ENCODE measurements around the gene TRIM32.
A peak's percentile ranks its signal among the peaks of the same experiment; 100 is the strongest.

TRIM32 gene, protein sequence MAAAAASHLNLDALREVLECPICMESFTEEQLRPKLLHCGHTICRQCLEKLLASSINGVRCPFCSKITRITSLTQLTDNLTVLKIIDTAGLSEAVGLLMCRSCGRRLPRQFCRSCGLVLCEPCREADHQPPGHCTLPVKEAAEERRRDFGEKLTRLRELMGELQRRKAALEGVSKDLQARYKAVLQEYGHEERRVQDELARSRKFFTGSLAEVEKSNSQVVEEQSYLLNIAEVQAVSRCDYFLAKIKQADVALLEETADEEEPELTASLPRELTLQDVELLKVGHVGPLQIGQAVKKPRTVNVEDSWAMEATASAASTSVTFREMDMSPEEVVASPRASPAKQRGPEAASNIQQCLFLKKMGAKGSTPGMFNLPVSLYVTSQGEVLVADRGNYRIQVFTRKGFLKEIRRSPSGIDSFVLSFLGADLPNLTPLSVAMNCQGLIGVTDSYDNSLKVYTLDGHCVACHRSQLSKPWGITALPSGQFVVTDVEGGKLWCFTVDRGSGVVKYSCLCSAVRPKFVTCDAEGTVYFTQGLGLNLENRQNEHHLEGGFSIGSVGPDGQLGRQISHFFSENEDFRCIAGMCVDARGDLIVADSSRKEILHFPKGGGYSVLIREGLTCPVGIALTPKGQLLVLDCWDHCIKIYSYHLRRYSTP

DNA sequence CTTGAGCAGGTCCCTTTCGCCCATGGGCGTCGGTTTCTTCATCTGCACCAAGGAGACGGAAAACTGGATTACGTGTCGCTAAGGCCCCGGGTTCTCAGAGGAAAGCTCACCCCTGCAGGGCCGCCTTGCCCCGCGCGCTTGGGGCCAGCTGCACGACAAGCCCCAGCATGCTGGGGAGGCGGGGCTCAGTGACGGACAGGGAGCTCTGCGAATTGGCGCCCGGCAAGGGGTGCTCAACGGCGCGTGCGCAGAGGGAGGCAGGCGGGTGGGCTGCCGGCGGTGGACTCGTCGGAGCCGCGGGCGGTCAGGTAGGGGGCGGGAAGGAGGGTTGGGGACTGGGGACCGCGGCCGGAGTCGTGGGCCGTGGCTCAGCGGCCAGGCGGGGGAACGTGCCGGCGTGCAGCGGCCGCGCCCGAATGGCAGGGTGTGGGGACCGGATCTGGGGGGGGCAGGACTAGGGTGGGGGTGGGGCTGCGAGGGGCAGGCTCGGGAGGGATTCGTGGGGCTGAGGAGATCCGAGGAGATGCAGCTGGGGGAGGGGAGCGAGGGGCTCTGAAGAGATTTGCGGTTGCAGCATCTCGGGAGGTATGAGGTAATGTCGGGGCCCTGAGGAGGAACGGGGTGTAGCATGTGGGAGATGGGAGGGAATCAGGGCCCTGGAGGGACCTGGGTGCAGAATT lies at the start of gene TRIM32:
TSS of gene TRIM32 (plus strand) at position 232 of the 680 bp plus-strand sequence. CDS start 10,438 bp downstream, outside the sequence.
- Histone ChIP-seq H3K27me3 (ENCODE audit: control insufficient read depth in 1 of 2, insufficient read depth in 2 of 2, low read length in 2 of 2) (no peaks in the 10 kb centered on the region), H3K36me3 (ENCODE audit: control insufficient read depth in 2 of 2, insufficient read depth in 2 of 2, low read length in 2 of 2) (no peaks in the 10 kb centered on the region), H3K4me3 (ENCODE audit: low read length in 2 of 2) (peak within 1 kb of the TSS; percentile 86 to 87), H3K9me3 (ENCODE audit: control insufficient read depth in 2 of 2, low read length in 2 of 2) (no peaks in the 10 kb centered on the region), H3K9ac (ENCODE audit: low read length in 2 of 2) (peak within 1 kb of the TSS; percentile 72 to 82), H3K4me1 (ENCODE audit: control insufficient read depth, insufficient read depth, low read length) (peaks cover 20% of the 10 kb centered on the region), H3K27ac (ENCODE audit: low read length) (no peak within 1 kb of the TSS)

DNA sequence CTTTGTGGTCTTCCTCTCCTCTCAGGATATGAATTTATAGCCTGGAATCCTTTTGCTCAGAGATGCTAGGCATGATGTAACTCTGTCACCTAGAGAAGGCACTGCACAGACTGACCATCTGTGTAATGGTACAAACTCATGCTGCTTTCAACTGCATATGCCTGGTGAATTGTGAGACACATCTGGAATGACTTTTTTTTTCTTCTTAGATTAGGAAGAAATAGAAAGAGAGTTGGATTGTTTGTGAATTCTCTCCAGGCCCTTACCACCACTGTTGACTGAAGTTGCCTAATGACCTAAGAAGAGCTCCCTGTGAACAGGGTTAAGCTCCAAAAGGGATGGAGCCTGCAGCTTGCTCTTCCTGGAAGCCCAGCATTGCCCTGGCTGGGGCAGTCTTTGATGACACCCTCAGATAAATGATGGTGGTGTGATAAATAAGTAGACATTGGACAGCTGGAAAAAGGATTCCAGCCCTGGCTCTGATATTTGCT lies 47.8 kb upstream of the TRIM32 start:
- Histone ChIP-seq H3K4me1 (ENCODE audit: control insufficient read depth, insufficient read depth, low read length) (no peaks in the 10 kb centered on the region), H3K9ac (ENCODE audit: low read length in 2 of 2) (no peak overlapping the region), H3K9me3 (ENCODE audit: control insufficient read depth in 2 of 2, low read length in 2 of 2) (no peaks in the 10 kb centered on the region), H3K4me3 (ENCODE audit: low read length in 2 of 2) (no peak overlapping the region), H3K27ac (ENCODE audit: low read length) (no peak overlapping the region), H3K36me3 (ENCODE audit: control insufficient read depth in 2 of 2, insufficient read depth in 2 of 2, low read length in 2 of 2) (no peaks in the 10 kb centered on the region), H3K27me3 (ENCODE audit: control insufficient read depth in 1 of 2, insufficient read depth in 2 of 2, low read length in 2 of 2) (no peaks in the 10 kb centered on the region)

DNA sequence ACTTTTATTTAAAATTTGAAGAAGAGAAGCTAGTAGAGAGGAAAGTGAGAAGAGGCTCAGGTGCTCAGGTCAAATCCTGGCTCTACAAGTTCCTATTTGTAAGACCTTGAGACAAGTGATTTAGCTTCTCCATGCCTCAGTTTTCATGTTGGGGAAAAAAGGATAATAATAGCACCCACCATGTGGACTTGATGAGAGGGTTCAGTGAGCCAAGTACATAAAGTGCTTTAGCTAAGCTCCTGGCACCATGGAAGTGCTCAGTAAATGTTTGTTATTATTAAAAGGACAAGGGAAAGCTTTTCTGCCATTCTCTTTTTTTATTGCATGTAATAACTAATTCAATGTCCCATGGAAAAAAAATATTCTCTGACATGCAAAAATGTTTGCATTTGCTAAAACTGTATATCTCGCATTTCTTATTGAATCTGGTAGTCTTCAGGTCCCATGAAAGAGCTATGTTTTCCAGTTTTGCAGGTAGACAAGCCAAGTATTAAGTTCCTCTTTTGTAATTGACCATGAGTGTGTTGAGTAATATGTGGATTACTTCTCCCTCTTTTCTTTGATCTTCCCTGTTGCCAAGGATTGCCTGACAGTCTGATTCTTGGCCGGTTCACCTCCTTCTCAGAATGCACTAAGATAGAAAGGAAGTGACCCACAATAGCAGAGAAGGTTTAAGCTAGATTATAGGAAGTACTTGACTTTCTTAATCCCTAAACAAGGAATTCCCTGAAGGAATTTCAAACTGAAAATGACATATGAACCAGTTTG lies 45.6 kb upstream of the TRIM32 start:
- no peaks in the 10 kb centered on the region for H3K27me3 ChIP-seq (ENCODE audit: control insufficient read depth in 1 of 2, insufficient read depth in 2 of 2, low read length in 2 of 2)
- H3K4me1 ChIP-seq (ENCODE audit: control insufficient read depth, insufficient read depth, low read length): no peaks in the 10 kb centered on the region
- no peak overlapping the region for H3K27ac ChIP-seq (ENCODE audit: low read length)
- no peaks in the 10 kb centered on the region for H3K9me3 ChIP-seq (ENCODE audit: control insufficient read depth in 2 of 2, low read length in 2 of 2)
- H3K4me3 ChIP-seq (ENCODE audit: low read length in 2 of 2): no peak overlapping the region
- H3K9ac ChIP-seq (ENCODE audit: low read length in 2 of 2): no peak overlapping the region
- no peaks in the 10 kb centered on the region for H3K36me3 ChIP-seq (ENCODE audit: control insufficient read depth in 2 of 2, insufficient read depth in 2 of 2, low read length in 2 of 2)

DNA sequence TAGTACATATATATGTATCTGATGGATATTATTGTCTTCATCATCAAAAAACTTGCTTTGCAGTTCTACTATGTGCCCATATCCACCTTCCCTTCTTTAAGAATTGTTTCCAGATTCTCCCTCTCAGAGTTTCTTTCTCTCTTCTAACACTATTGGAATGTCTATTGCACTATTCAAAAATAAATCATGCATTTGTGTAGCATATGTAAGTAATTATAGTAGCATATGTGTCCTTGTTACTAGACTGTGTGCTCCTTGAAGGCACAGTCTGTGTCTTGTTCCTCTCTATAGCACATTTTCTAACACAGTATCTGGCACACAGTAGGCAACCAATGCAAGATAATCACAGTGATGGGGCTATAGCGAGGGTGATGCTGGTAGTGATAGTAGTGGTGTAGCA lies 43.4 kb upstream of the TRIM32 start:
- Histone ChIP-seq H3K27me3 (ENCODE audit: control insufficient read depth in 1 of 2, insufficient read depth in 2 of 2, low read length in 2 of 2) (no peaks in the 10 kb centered on the region), H3K4me1 (ENCODE audit: control insufficient read depth, insufficient read depth, low read length) (no peaks in the 10 kb centered on the region), H3K36me3 (ENCODE audit: control insufficient read depth in 2 of 2, insufficient read depth in 2 of 2, low read length in 2 of 2) (no peaks in the 10 kb centered on the region), H3K9ac (ENCODE audit: low read length in 2 of 2) (no peak overlapping the region), H3K27ac (ENCODE audit: low read length) (no peak overlapping the region), H3K9me3 (ENCODE audit: control insufficient read depth in 2 of 2, low read length in 2 of 2) (no peaks in the 10 kb centered on the region), H3K4me3 (ENCODE audit: low read length in 2 of 2) (no peak overlapping the region)

DNA sequence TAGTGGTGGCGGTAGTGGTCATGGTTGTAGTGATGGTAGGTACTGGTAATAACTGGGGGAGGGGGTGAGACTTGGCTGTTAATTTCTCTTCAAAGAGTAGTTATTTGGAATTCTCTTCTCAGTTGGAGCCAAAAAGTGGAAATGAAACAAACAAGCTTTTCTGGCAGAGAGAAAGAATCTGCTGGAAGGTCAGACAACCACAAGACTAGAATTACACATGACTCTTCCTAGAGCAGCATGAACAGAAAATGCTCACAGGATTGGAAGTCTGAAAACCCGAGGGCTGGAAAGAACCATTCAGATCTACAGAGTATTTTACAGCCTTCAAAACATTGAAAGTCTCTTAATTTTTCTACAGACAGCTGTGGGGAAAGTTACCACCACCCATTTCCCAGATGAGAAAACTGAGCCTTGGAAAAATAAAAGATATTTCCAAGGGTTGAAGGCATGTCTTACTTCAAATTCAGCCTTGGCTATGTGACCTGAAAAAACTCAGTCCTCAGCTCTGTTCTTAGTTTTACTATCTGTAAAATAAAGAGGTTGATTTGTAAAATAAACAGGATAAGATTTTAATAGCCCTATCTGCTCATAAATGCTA lies 42.9 kb upstream of the TRIM32 start:
- no peaks in the 10 kb centered on the region for H3K9me3 ChIP-seq (ENCODE audit: control insufficient read depth in 2 of 2, low read length in 2 of 2)
- no peak overlapping the region for H3K9ac ChIP-seq (ENCODE audit: low read length in 2 of 2)
- H3K36me3 ChIP-seq (ENCODE audit: control insufficient read depth in 2 of 2, insufficient read depth in 2 of 2, low read length in 2 of 2): no peaks in the 10 kb centered on the region
- no peak overlapping the region for H3K4me3 ChIP-seq (ENCODE audit: low read length in 2 of 2)
- no peaks in the 10 kb centered on the region for H3K27me3 ChIP-seq (ENCODE audit: control insufficient read depth in 1 of 2, insufficient read depth in 2 of 2, low read length in 2 of 2)
- H3K27ac ChIP-seq (ENCODE audit: low read length): no peak overlapping the region
- no peaks in the 10 kb centered on the region for H3K4me1 ChIP-seq (ENCODE audit: control insufficient read depth, insufficient read depth, low read length)

DNA sequence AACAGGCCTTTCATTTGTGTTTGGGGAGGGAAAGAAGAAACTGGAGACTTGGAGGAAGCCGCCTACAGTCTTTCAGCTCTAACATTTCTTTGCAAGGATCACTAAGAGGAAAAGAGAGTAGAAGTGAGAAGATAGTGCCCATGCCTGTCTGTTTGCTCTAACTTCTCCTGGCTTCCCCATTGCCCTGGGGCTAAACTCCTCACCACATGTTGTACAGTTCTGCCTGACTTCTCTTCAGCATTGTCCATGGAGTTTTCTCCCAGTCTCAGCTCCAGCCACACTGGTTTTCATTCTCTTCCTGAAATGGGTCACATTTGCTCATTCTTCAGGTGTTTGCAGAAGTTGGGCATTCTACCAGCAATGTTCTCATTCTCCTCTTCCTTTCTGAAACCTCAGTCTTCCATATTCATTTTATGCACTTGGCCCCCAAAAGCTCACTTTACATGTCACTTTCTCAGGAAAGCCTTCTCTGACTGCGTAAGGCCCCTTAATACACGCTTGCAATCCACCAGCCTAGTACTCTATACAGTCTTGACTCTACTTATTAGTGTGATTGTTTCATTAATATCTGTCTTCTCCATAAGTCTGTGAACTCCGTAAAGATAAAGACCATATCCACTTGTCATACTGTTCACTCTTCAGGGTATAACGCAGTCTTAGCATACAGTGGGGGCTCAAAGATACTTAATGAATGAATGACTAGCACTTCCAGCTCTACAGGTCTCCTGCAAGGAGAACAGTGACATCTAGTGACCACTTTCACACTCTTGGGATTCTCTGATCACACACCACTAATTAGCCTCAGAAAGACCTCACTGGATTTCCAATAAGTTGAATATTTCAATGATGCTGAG lies 40.2 kb upstream of the TRIM32 start:
- Histone ChIP-seq H3K4me3 (ENCODE audit: low read length in 2 of 2) (no peak overlapping the region), H3K27ac (ENCODE audit: low read length) (no peak overlapping the region), H3K9ac (ENCODE audit: low read length in 2 of 2) (no peak overlapping the region), H3K4me1 (ENCODE audit: control insufficient read depth, insufficient read depth, low read length) (no peaks in the 10 kb centered on the region), H3K9me3 (ENCODE audit: control insufficient read depth in 2 of 2, low read length in 2 of 2) (no peaks in the 10 kb centered on the region), H3K36me3 (ENCODE audit: control insufficient read depth in 2 of 2, insufficient read depth in 2 of 2, low read length in 2 of 2) (no peaks in the 10 kb centered on the region), H3K27me3 (ENCODE audit: control insufficient read depth in 1 of 2, insufficient read depth in 2 of 2, low read length in 2 of 2) (no peaks in the 10 kb centered on the region)

DNA sequence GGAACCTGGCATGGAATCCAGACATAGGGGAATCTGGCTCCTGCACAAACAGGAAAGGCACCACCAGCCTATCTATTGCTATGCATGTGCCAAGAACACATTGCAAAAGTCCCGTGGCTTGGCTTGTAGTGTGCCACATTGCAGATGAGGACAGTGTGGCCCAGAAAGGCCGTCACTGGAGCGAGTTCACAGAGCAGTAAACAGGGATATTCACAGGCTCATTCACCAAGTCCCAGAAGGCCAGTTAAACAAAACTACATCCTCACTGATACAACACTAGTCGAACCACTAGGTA lies 39.6 kb upstream of the TRIM32 start:
- H3K4me1 ChIP-seq (ENCODE audit: control insufficient read depth, insufficient read depth, low read length): no peaks in the 10 kb centered on the region
- no peak overlapping the region for H3K27ac ChIP-seq (ENCODE audit: low read length)
- no peaks in the 10 kb centered on the region for H3K27me3 ChIP-seq (ENCODE audit: control insufficient read depth in 1 of 2, insufficient read depth in 2 of 2, low read length in 2 of 2)
- no peaks in the 10 kb centered on the region for H3K9me3 ChIP-seq (ENCODE audit: control insufficient read depth in 2 of 2, low read length in 2 of 2)
- no peak overlapping the region for H3K4me3 ChIP-seq (ENCODE audit: low read length in 2 of 2)
- no peak overlapping the region for H3K9ac ChIP-seq (ENCODE audit: low read length in 2 of 2)
- H3K36me3 ChIP-seq (ENCODE audit: control insufficient read depth in 2 of 2, insufficient read depth in 2 of 2, low read length in 2 of 2): no peaks in the 10 kb centered on the region

DNA sequence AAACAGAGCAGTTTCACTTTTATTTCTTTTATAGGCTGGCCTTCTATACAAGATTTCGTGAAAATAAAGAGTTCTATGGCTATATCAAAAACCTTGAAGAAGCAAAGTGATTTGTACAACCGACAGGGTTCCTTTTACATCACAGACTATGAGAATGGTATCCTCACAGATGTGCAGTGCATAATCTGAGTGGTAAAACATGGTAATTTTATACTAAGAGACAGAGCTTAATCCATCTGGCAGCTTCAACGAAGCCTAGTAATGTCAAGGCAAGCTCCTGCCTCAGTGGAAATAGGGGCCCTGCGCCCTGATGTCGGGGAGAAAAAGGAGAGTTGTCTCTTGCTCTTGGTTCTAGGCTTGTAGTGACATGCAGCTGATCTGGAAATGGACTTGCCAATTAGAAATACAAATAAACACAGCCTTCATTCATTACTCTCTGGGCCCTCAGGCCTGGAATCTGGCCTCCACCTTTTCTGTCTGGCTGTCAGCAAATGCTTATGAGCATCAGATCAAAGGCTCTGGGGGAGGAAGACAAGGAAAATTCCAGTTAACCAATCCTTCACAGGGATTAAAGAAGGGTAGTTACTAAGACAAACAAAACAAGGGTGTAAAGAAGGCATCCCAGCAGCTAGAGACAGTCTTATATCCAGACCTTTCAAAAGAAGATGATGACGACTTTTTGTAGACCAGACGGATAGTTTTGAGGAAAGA lies 33.6 kb upstream of the TRIM32 start:
- Histone ChIP-seq H3K36me3 (ENCODE audit: control insufficient read depth in 2 of 2, insufficient read depth in 2 of 2, low read length in 2 of 2) (no peaks in the 10 kb centered on the region), H3K9ac (ENCODE audit: low read length in 2 of 2) (no peak overlapping the region), H3K9me3 (ENCODE audit: control insufficient read depth in 2 of 2, low read length in 2 of 2) (no peaks in the 10 kb centered on the region), H3K27me3 (ENCODE audit: control insufficient read depth in 1 of 2, insufficient read depth in 2 of 2, low read length in 2 of 2) (no peaks in the 10 kb centered on the region), H3K27ac (ENCODE audit: low read length) (no peak overlapping the region), H3K4me1 (ENCODE audit: control insufficient read depth, insufficient read depth, low read length) (no peaks in the 10 kb centered on the region), H3K4me3 (ENCODE audit: low read length in 2 of 2) (no peak overlapping the region)

DNA sequence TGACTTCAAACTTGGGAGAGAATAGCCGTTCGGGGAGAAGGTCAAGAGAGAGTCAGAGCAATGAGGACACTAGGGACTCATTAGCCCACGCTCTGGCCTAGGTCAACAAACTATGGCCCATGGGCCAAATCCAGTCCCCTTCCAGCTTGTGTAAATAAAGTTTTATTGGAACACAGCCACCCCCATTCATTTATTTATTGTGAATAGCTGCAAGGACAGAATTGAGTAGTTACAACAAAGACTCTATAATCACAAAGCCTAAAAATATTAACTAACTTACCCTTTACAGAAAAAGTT lies 33.1 kb upstream of the TRIM32 start:
- no peaks in the 10 kb centered on the region for H3K27me3 ChIP-seq (ENCODE audit: control insufficient read depth in 1 of 2, insufficient read depth in 2 of 2, low read length in 2 of 2)
- H3K4me1 ChIP-seq (ENCODE audit: control insufficient read depth, insufficient read depth, low read length): no peaks in the 10 kb centered on the region
- no peaks in the 10 kb centered on the region for H3K9me3 ChIP-seq (ENCODE audit: control insufficient read depth in 2 of 2, low read length in 2 of 2)
- H3K27ac ChIP-seq (ENCODE audit: low read length): no peak overlapping the region
- H3K4me3 ChIP-seq (ENCODE audit: low read length in 2 of 2): no peak overlapping the region
- no peaks in the 10 kb centered on the region for H3K36me3 ChIP-seq (ENCODE audit: control insufficient read depth in 2 of 2, insufficient read depth in 2 of 2, low read length in 2 of 2)
- no peak overlapping the region for H3K9ac ChIP-seq (ENCODE audit: low read length in 2 of 2)

Measured in stomach smooth muscle (tissue), 2 donors.